ENCODE measurements around the gene RCOR1.
A peak's percentile ranks its signal among the peaks of the same experiment; 100 is the strongest.
"Not testable (repeated sequence)": the region's sequence is repeated elsewhere in the genome, so short reads cannot be mapped to it uniquely, and the experiment has no call there.

The RCOR1 gene

GRCh38 chr14:102571478-102572042, 20.9 kb upstream of the RCOR1 start:
- DNase-seq (ENCODE audit: low spot score): no peak
- CTCF ChIA-PET: interaction anchor here (0.7 to 1.3 kb wide), 2 partner anchors 47 to 728 kb away, joined by 4 to 5 read pairs; no protein-coding TSS in a partner anchor
- POLR2A ChIA-PET (ENCODE audit: low non-redundant PET): no interaction called here
- TF ChIP-seq, protein P1, sequence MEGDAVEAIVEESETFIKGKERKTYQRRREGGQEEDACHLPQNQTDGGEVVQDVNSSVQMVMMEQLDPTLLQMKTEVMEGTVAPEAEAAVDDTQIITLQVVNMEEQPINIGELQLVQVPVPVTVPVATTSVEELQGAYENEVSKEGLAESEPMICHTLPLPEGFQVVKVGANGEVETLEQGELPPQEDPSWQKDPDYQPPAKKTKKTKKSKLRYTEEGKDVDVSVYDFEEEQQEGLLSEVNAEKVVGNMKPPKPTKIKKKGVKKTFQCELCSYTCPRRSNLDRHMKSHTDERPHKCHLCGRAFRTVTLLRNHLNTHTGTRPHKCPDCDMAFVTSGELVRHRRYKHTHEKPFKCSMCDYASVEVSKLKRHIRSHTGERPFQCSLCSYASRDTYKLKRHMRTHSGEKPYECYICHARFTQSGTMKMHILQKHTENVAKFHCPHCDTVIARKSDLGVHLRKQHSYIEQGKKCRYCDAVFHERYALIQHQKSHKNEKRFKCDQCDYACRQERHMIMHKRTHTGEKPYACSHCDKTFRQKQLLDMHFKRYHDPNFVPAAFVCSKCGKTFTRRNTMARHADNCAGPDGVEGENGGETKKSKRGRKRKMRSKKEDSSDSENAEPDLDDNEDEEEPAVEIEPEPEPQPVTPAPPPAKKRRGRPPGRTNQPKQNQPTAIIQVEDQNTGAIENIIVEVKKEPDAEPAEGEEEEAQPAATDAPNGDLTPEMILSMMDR (conservative IDR thresholded peaks at IDR 0.05; ENCODE audit: low read depth): no peak
- H3K27ac ChIP-seq: no peak overlapping the region

GRCh38 chr14:102573161-102573560, 19.3 kb upstream of the RCOR1 start:
- CTCF ChIA-PET: interaction anchor here (0.7 kb wide), 1 partner anchor 12 kb away, joined by 4 read pairs; no protein-coding TSS in a partner anchor

DNA sequence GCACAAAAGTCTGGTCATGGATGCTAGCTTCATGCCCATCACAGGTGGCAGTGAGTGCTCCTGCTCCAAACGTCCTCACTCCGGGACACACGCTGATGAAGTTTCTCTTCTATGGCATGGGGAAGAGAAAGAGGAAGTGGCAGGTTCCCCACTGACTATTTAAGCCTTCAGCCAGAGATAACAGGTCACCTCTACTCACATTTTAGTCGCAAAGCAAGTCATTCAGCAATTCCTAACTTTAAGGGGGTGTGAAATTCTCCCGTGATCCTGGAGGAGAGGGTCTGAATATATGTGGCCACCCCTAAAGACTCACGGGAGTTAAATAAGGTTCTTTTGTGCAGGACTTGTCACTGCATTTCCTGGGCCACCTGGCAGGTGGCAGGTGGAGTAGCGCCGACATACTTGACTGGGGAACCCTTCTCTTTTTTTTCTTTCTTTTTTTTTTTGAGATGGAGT, 18.8 kb upstream of the RCOR1 start:
- CTCF ChIA-PET: interaction anchor here (0.7 kb wide), 1 partner anchor 13 kb away, joined by 4 read pairs; no protein-coding TSS in a partner anchor
- POLR2A ChIA-PET (ENCODE audit: low non-redundant PET): no interaction called here
- H3K27ac ChIP-seq: no peak overlapping the region
- DNase-seq (ENCODE audit: low spot score): no peak
- TF ChIP-seq, protein P1 (conservative IDR thresholded peaks at IDR 0.05; ENCODE audit: low read depth): no peak

More at GRCh38 chr14:102573161-102573560, 19.3 kb upstream of the RCOR1 start:
- POLR2A ChIA-PET (ENCODE audit: low non-redundant PET); H3K27ac ChIP-seq; DNase-seq (ENCODE audit: low spot score): not testable (repeated sequence)

GRCh38 chr14:102574281-102575159, 17.9 kb upstream of the RCOR1 start:
- H3K27ac ChIP-seq: no peak overlapping the region; the same call in 1 of the 2 replicates
- POLR2A ChIA-PET (ENCODE audit: low non-redundant PET): interaction anchor here (0.6 kb wide), 1 partner anchor 49 kb away, joined by 3 read pairs; no protein-coding TSS in a partner anchor
- no peak for DNase-seq (ENCODE audit: low spot score)
- CTCF ChIA-PET: interaction anchor here (0.6 to 1.0 kb wide), 2 partner anchors 73 to 353 kb away, joined by 3 read pairs; no protein-coding TSS in a partner anchor
- TF ChIP-seq, protein P1 (conservative IDR thresholded peaks at IDR 0.05; ENCODE audit: low read depth): no peak

GRCh38 chr14:102575160-102575845, 17.1 kb upstream of the RCOR1 start:
- ChIA-PET POLR2A (ENCODE audit: low non-redundant PET) (no interaction called here), CTCF (interaction anchor here (1.0 kb wide), 1 partner anchor 74 kb away, joined by 3 read pairs; no protein-coding TSS in a partner anchor)
- H3K27ac ChIP-seq: no peak overlapping the region; the same call in 1 of the 2 replicates
- TF ChIP-seq, protein P1 (conservative IDR thresholded peaks at IDR 0.05; ENCODE audit: low read depth): no peak
- DNase-seq (ENCODE audit: low spot score): no peak

DNA sequence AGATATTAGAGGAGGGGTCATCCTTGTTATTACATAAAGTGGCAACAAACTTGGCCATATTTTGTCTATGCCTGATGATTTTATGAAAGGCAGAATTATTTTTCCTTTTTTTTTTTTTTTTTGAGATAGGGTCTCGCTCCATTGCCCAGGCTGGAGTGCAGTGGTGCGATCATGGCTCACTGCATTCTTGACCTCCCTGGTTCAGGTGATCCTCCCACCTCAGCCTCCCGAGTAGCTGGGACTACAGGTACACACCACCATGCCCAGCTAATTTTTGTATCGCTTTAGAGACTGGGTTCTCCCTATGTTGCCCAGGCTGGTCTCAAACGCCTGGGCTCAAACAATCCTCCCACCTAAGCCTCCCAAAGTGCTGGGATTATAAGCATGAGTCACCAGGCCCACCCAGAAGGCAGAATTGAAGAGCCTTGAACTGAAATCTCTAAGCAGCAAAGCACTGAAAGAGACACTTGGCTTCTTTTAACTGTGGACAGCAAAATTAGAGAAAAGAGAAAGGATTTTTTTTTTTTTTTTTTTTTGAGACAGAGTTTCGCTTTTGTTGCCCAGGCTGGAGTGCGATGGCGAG, 16.5 kb upstream of the RCOR1 start:
- not testable (repeated sequence) for H3K27ac ChIP-seq; DNase-seq (ENCODE audit: low spot score)
- CTCF ChIA-PET: interaction anchor here (0.7 kb wide), 2 partner anchors 329 to 819 kb away, joined by 3 to 4 read pairs; no protein-coding TSS in a partner anchor
- POLR2A ChIA-PET (ENCODE audit: low non-redundant PET): interaction anchor here (0.7 kb wide), 1 partner anchor 9 kb away, joined by 3 read pairs; no protein-coding TSS in a partner anchor

DNA sequence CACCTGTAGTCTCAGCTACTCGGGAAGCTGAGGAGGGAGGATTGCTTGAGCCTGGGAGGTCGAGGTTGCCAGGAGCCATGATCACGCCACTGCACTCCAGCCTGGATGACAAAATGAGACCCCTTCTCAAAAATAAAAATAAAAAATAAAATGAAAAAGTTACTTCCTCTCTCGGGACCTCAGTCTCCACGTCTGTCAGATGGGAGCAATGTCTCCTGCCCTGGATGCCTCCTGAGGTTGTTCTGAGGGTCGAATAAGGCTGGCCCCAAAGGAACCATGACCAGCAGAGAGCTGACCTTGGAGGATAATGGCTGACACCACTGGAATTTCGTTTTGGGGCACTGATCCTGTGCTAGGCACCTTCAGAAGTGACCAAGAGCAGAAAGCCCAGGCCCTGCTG, 13.6 kb upstream of the RCOR1 start:
- POLR2A ChIA-PET (ENCODE audit: low non-redundant PET): no interaction called here
- H3K27ac ChIP-seq: peak overlapping the region; percentile 77
- no peak for DNase-seq (ENCODE audit: low spot score)
- TF ChIP-seq, protein P1 (conservative IDR thresholded peaks at IDR 0.05; ENCODE audit: low read depth): no peak
- CTCF ChIA-PET: interaction anchor here (1.0 kb wide), 1 partner anchor 16 kb away, joined by 3 read pairs; no protein-coding TSS in a partner anchor
